ENCODE data around the gene UBR3.
"Not testable (repeated sequence)": the region's sequence is repeated elsewhere in the genome, so short reads cannot be mapped to it uniquely, and the experiment has no call there.

The UBR3 gene

DNA sequence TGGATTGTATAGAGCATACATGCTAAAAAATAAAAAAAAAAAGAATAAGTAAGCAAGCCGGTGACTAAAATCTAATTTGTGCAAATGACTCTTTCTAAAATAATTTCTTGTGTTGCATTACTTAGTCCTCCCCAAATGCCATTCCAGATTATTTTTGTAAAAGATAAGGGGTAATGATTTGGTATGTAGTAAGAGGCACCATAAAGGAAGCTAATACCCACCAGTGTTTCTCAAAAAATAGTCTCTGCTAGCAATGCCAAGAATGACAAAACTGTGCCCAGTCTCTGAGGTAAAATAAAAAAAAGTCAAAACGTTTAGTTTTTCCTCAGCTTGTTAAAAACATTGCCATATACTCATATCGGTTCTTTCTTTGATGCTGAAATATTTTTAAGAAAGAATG lies 5.2 kb upstream of the UBR3 start:
- no peak for DNase-seq (ENCODE audit: low read depth in 2 of 2)

DNA sequence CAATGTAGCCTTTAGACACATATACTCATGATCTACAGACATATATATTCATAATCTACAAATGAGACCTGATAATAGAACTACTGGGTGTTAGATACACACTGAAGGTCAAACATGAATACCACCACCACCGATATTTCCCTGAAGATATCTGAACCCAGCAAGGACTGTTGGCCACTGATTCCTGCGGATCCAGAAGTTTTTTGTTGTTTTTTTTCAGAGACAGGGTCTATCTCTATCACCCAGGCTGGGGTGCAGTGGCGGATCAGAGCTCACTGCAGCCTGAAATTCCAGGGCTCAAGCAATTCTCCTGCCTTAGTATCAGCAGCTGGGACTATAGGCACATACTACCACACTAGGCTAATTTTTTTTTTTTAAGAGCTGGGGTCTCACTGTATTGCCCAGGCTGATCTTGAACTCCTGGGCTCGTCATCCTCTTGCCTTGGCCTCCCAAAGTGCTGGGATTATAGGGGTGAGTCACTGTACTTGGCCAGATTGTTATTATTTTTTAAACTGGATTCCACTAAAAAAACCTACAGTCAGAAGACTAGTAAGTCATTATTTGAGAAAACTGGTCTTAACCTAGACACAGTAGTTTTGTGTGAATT lies 4.4 kb upstream of the UBR3 start:
- no peak for DNase-seq (ENCODE audit: low read depth in 2 of 2)

DNA sequence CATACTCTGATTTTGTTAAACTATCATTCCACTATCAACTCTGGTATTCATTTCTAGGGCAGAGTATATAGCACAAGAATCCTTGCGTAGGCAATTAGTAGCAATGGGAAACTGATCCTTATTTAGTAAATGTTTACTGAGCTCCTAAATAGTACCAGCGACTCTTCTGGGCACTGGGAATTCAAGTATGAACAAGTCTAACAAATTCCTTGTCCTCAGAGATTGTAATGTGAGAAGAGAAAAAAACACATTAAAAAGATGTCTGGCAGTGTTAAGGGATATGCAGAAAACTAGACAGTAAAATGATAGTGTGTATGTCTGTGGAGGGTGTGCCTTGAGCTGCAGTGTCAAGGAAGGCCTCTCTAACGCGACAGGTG lies 3.3 kb upstream of the UBR3 start:
- no peak for DNase-seq (ENCODE audit: low read depth in 2 of 2)

DNA sequence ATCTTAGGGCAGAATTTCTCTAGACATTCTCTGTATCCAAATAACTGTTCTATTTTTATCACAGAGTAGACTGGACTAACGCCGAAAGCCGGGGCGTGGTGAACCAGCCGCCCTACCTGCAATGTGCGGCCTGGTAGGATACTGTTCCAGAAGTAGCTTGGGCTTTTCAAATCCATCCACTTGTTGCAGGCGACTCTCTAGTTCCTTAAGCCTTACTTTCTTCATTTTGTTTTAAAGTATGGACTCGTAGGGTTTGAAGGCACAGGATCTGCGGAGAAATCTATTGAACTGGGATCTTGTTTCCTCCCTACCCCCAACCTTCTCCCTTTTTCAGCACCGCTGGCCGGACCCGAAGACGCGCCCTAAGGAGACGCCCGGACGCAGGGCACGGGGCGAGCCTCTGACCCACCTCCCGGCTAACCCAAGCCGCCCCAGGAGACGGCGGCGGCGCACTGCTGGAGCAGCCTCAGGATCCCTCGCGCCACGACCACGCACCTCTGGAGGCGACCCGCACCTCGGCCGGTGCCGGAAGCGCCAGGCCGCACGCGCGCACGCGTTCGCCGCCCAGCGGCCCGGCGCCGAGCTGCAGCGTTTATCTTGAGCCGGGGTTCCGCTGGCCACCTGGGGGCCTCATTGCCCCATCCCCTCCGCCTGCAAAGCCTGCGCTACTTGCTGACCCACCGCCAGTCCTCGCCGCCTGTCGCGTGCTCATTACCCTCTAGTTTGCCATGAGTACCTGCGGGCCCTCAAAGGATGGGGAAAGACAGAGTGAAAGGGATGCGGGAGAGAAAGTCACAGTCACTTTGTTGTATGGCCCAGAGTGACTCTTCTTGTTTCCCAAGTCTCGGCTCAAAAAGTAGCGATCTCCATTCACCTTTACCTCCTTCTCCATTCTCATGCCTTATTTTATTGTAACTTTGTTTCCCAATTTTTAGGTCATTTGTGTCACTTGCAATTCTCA lies 2.6 kb upstream of the UBR3 start, which contains the start of gene METTL5:
METTL5 (minus strand) TSS at position 533 of the 961 bp plus-strand sequence; CDS start at position 225, 308 bp downstream.
- peak; percentile 46 to 65 for DNase-seq (ENCODE audit: low read depth in 2 of 2)

DNA sequence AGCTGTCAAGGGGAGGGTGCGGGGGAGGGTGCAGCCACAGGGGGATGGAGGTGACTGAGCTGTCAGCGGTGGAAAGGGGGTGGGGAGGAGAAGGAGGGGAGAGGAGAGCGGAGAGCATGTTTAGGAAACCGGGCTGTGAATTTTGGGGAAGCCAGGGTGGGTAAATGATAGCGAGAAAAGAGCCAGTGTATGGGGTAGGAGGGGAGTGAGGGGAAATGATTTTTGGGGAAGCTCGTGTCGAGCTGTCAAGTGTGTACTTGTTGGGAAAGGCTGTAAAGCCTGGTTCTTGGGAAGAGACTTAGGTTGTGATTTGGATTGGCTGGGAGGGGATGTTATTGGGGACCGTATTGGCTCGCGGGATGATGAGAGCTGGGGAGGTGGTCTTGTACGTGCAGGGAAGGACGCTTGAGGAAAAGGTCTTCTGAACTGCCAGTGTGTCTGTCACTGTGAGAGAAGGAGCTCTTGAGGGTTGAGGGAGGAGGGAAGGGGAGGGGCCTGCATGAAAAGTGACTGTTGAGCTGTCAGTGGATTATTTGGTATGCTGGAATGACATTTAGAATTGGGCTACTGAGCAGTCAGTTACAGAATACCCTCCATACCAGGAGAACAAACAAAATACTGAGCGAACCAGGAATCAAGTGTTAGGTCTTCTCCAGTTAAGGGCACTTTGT lies 1.0 kb downstream of the UBR3 start:
- peak in 1 of 2 donors; percentile 34 for DNase-seq (ENCODE audit: low read depth in 2 of 2)

DNA sequence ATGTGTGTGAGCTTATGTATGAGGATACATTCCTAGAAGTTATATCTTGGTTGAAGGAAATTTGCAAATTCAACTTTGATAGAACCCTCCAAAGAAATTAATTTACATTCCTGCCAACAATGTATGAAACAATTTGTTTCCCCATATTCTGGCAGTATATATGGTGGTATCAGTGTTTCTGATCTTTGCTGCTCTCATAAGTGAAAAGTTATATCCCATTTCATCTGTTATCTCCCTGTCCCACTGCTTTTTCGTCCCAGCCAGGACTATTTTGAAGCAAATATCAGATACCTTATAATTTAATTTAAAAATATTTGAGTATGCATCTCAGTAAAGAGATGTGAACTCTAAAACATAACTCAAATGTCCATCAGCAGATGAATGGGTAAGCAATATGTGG lies 7.1 kb downstream of the UBR3 start:
- no peak for DNase-seq (ENCODE audit: low read depth in 2 of 2)

DNA sequence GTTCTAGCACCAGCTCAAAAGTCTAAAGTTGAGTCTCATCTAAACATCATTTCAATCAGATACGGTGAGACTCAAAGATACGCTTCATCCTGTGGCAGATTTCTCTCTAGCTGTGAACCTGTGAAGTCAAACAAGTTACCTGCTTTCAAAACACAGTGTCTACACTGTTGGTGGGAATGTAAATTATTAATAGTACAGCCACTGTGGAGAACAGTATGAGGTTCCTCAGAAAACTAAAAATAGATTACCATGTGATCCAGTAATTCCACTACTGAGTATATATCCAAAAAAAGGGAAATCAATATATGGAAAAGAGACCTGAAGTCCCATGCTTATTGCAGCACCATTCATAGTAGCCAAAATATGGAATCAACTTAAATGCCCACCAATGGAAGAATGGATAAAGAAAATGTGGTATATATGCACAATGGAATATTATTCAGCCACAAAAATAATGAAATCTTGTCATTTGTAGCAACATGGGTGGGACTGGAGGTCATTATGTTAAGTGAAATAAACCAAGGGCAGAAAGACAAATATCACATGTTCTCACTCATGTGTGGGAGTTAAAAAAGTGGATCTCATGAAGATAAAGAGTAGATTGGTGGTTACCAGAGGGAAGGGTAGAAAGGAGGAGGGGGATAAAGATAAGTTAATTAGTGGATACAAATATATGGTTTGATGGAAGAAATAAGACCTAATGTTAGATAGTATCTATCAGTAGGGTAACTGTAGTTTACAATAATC lies 11.7 kb downstream of the UBR3 start:
- no peak for DNase-seq (ENCODE audit: low read depth in 2 of 2)

DNA sequence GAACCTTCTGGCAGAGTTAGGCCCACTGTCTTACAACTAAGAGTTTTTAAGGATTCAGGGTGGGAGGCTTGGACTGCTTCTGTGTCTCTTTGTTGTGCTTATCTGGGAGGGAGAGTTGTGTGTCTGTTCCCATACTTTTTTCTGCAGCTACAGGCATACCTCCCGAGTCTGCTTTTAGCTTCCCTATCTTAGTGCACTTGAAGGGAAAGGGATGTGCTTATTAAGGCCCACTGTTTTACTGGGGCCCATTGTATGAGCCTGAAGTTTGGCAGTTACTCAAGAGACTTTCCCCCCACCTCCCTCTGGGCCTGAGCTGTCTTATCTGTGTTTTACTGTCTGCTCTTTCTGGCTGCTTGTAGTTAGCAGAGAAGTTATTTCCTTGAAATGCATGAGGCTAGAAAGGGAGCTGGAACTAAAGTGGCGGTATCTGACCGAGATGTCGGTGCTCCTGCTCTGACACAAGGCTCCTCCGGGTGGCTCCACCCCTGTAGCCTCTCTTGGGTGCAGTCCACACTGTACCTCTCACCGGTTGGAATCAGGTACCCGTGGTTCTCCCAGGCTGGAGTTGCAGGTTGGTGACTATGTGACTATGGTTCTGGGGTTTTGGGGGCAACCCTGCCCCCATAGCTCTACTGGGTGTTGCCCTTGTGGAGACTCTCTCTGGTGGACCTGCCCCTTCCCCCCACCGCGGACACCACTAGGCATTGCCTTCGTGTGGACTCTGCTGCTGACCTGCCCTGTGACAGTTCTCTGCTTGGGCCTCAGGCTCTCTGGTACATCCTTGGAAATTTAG lies 12.9 kb downstream of the UBR3 start:
- DNase-seq (ENCODE audit: low read depth in 2 of 2), result no peak

DNA sequence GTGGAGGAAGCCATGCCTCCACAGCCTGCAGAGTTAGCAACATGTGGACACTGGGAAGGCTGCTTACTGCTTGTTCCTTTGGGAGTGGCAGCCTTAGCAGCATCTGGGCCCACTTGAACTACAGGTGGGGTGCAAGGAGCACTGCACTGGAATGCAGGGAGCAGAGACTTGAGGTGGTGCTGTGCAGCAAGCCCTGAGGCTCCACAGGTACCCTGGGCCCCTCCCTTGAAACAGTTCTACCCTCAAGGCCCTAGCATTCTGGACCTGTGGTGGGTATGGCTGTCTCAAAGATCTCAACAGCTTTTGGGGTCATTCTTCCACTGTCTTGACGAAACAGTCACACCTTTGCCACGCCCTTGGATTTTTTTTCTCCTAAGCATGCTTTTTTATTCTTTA lies 13.5 kb downstream of the UBR3 start:
- DNase-seq (ENCODE audit: low read depth in 2 of 2), result no peak

DNA sequence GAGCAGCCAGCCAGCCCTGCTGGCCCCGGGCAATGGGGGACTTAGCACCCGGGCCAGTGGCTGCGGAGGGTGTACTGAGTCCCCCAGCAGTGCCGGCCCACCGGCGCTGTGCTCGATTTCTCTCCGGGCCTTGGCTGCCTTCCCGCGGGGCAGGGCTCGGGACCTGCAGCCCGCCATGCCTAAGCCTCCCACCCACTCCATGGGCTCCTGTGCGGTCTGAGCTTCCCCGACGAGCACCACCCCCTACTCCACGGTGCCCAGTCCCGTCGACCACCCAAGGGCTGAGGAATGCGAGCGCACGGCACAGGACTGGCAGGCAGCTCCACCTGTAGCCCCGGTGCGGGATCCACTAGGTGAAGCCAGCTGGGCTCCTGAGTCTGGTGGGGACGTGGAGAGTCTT lies 14.4 kb downstream of the UBR3 start:
- DNase-seq (ENCODE audit: low read depth in 2 of 2), result not testable (repeated sequence)

DNA sequence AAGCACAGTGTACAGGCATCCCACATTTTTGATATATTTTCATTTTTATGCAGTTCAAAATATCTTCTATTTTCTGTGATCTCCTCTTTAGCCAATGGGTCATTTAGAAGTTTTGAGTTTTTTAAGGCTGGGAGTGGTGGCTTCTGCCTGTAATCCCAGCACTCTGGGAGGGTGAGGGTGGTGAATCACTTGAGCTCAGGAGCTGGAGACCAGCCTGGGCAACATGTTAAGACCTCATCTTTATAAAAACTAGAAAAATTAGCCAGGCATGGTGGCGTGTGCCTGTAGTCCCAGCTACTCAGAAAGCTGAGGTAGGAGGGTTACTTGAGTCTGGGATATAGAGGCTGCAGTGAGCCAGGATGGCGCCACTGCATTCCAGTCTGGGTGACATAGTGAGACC lies 17.8 kb downstream of the UBR3 start:
- no peak for DNase-seq (ENCODE audit: low read depth in 2 of 2)

DNA sequence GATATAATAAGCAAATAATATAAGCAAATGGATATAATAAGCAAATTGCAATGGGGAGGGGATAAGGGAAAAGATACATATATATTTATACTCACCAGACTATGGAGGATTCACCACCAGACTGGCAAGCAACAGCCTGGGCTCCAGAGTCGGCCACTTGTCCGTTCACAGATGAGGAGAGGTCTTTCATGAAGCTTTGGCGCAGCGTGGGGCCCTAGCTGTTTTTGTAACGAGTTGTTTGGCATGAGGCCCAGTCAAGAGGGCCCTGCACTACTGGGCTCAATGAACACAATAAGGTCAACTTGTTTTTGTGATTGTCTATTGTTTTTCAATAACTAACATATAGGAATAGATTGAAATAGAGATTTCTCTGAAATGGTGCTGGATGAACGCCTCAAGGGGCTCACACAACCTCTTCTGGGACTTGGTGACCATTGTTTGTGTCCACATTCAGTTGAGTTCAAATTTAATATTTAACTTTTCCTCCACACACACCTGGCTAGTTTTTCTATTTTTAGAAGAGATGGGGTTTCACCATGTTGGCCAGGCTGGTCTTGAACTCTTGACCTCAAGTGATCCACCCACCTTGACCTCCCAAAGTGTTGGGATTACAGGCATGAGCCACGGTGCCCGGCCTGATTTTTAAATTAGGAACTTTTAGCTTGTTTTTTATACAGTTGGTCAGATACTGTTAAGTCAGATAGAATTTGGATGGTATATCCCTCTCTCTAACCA lies 21.9 kb downstream of the UBR3 start:
- not testable (repeated sequence) for DNase-seq (ENCODE audit: low read depth in 2 of 2)

DNA sequence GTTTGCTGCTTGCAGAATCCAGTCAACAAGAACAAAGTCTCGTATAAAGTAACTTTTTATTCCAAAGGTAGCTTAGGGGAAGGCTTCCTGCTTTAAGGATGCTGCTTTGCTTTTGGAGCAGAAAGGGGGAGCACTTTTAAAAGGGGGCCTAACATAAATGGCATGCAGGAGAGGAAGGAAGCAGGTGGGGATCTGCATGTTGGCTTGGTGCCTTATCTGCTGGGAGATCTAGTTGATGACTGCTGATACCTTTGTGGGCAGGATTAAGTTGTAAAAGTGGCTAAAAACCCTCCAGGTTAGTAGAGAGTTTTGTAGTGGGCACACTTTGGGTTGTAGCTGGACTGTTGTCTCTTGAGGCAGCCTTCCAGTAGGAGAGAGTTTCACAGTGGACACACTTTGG lies 22.5 kb downstream of the UBR3 start:
- DNase-seq (ENCODE audit: low read depth in 2 of 2), result no peak

DNA sequence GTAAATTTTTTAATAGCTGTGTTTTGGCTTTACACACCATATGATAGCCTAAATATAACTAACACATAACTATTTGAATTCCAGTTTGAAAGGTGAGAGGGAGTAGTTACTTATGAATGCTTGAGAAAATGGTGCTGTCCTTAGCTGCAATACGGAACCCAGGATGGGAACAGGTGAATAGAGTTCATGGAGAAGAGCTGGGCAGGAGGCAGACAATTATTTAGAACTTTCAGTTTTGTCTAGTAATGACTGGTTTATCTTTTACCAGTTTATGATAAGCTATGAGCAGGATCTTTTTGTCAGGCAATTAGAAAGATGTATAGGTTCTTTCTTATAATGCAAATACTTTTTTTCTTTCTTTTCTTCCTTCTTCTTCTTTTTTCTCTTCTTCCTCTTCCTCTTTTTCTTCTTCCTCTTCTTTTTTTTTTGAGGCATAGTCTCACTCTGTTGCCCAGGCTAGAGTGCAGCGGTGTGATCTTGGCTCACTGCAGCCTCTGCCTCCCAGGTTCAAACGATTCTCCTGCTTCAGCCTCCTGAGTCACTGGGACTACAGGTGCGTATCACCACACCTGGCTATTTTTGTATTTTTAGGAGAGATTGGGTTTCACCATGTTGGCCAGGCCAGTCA lies 25.9 kb downstream of the UBR3 start:
- no peak for DNase-seq (ENCODE audit: low read depth in 2 of 2)

DNA sequence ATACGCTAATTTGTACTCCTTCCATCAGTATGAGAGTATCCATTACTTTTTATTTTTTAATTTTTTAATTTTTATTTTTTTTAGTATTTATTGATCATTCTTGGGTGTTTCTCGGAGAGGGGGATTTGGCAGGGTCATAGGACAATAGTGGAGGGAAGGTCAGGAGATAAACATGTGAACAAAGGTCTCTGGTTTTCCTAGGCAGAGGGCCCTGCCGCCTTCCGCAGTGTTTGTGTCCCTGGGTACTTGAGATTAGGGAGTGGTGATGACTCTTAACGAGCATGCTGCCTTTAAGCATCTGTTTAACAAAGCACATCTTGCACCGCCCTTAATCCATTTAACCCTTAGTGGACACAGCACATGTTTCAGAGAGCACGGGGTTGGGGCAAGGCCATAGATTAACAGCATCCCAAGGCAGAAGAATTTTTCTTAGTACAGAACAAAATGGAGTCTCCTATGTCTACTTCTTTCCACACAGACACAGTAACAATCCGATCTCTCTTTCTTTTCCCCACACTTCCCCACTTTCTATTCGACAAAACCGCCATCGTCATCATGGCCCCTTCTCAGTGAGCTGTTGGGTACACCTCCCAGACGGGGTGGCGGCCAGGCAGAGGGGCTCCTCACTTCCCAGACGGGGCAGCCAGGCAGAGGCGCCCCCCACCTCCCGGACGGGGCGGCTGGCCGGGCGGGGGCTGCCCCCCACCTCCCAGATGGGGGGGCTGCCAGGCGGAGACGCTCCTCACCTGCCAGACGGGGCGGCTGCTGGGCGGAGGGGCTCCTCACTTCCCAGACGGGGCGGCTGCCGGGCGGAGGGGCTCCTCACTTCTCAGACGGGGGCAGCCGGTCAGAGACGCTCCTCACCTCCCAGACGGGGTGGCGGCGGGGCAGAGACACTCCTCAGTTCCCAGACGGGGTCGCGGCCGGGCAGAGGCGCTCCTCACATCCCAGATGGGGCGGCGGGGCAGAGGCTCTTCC lies 28.3 kb downstream of the UBR3 start:
- DNase-seq (ENCODE audit: low read depth in 2 of 2), result not testable (repeated sequence)

DNA sequence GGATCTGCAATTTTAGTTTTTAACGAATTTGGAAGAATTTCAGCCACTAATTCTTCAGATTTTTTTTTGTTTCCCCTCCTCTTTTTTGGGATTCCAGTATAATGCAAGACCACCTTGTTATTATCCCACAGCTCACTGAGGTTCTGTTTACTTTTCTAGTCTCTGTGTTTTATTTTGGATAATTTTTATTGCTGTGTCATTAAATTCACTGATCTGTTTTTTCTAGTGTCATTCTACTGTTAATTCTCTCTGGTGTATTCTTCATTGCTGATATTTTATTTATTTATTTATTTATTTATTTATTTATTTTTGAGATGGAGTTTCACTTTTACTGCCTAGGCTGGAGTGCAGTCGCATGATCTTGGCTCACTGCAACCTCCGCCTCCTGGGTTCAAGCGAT lies 32.2 kb downstream of the UBR3 start:
- no peak for DNase-seq (ENCODE audit: low read depth in 2 of 2)

DNA sequence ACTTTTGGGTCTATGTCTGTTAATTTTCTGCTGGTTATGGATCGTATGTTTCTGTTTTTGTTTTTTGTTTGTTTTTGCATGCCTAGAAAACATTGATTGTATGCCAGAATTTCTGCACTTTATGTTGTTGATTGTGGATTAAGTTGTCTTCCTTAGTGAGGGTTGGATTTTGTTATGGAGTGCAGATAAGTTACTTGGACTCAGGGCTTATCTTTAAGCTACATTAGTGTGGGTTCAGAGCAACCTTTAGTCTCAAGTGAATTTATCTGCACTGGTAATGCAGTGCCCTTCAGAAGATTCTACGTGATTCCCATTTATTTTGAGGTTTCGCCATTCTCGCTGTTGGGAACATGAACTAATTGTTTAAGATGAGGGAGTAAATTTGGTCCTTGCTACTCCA lies 32.9 kb downstream of the UBR3 start:
- no peak for DNase-seq (ENCODE audit: low read depth in 2 of 2)

DNA sequence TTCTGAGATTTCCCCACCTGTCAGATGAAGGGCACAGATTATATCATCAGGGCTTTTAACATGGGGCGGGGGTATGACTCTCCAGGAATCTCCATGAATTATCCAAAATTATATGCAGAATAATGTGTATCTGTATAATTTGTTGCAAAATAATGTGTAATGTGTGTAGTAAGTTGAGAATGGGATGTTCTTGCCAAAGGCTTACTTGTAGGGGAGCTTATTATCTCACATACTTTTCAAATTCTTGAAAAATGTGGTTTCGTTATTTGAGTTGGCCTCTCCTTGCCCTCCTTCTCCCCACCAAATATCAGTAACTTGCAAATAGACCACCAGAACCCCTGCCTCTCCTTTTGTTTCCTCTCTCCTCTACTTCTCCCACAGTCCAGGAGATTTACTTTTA lies 35.6 kb downstream of the UBR3 start:
- DNase-seq (ENCODE audit: low read depth in 2 of 2), result no peak

DNA sequence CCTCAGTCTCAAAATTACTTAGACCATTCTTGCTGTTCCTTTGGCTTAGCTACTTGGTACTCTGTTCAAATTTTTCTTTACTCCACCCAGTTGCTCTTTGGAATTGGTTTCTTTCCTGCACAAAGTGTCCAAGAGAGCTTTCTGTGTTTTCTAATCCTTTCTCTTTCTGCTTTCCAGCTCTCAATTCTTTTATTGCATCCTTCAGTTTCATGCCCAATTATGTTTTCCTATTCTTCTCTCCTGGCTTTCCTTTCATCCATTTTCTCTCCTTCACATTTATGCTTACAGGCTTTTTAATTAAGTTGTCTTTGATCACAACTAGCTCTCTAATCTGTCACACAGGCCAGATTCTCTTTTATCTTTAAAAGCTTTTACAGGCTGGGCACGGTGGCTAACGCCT lies 38.2 kb downstream of the UBR3 start:
- DNase-seq (ENCODE audit: low read depth in 2 of 2), result no peak

Measured in stimulated activated CD8-positive, alpha-beta memory T cell treated with anti-CD3 and anti-CD28 coated beads, Interleukin-15, amount 100 ng/mL, for 4 hours (primary cell).